Keratinocyte (primary cell): ENCODE measurements around the gene SLC25A21. TPM values are rescaled to one million over a fixed set of nuclear protein-coding genes. Genes with fewer than 3 reads are reported as not detected.

Experiments used
- DNase-seq: peaks from one replicate; pipeline ENCODE4 v3.0.0-alpha.2; 2011; ENCODE audit warnings: low read depth, missing footprints, low spot score
- FAIRE-seq: peaks from 2 replicates; lab custom pipeline; 2011; peaks lifted over from hg19 to GRCh38; lab: Jason Lieb, UNC
- H2AFZ ChIP-seq: 2 replicates; pipeline ENCODE4 v1.6.0; 2012; ENCODE audit warnings: low read length, control low read depth, inconsistent platforms; ENCODE audit not compliant: control insufficient read depth
- H3K27ac ChIP-seq: 2 replicates; pipeline ENCODE4 v1.5.1; 2011; ENCODE audit warnings: low read length; ENCODE audit not compliant: control insufficient read depth, insufficient read depth
- H3K27me3 ChIP-seq: 3 replicates; pipeline ENCODE4 v1.6.0; 2011; ENCODE audit warnings: low read length; ENCODE audit not compliant: control insufficient read depth, insufficient read depth; ENCODE audit errors: extremely low read depth
- H3K36me3 ChIP-seq, 2 experiments: 2 replicates in 1 of 2; 3 replicates in 1 of 2; pipeline ENCODE4 v1.5.1; 2011; ENCODE audit warnings: low read length in 2 of 2, mild to moderate bottlenecking in 1 of 2; ENCODE audit not compliant: control insufficient read depth in 2 of 2, insufficient read depth in 2 of 2; ENCODE audit errors: extremely low read depth in 1 of 2
- H3K4me1 ChIP-seq: 3 replicates; pipeline ENCODE4 v1.5.1; 2011; ENCODE audit warnings: low read length; ENCODE audit not compliant: control insufficient read depth, insufficient read depth; ENCODE audit errors: extremely low read depth
- H3K4me2 ChIP-seq: 3 replicates; pipeline ENCODE4 v1.6.0; 2011; ENCODE audit warnings: low read depth, low read length; ENCODE audit not compliant: control insufficient read depth, insufficient read depth; ENCODE audit errors: extremely low read depth
- H3K4me3 ChIP-seq, 3 experiments: fragments of 200-600 bp in 1 of 3; sonication (generic) in 1 of 3; 2 replicates in 2 of 3; 3 replicates in 1 of 3; pipeline ENCODE4 v1.5.1; 2011 to 2016; ENCODE audit warnings: low read length in 3 of 3, mild to moderate bottlenecking in 3 of 3, control low read depth in 2 of 3, inconsistent platforms in 1 of 3, low read depth in 1 of 3, mixed read lengths in 1 of 3, mixed run types in 1 of 3, moderate library complexity in 1 of 3; ENCODE audit not compliant: control insufficient read depth in 2 of 3, insufficient read depth in 2 of 3; ENCODE audit errors: extremely low read depth in 1 of 3
- H3K79me2 ChIP-seq: 2 replicates; pipeline ENCODE4 v1.6.0; 2012; ENCODE audit warnings: low read length; ENCODE audit not compliant: control insufficient read depth, insufficient read depth
- H3K9ac ChIP-seq: 3 replicates; pipeline ENCODE4 v1.6.0; 2011; ENCODE audit warnings: low read length; ENCODE audit not compliant: control insufficient read depth, insufficient read depth; ENCODE audit errors: extremely low read depth
- H3K9me1 ChIP-seq: 3 replicates; pipeline ENCODE4 v1.6.0; 2011; ENCODE audit warnings: low read length; ENCODE audit not compliant: control insufficient read depth, insufficient read depth; ENCODE audit errors: extremely low read depth
- H3K9me3 ChIP-seq: 2 replicates; pipeline ENCODE4 v1.5.1; 2012; ENCODE audit warnings: low read depth, low read length; ENCODE audit not compliant: control insufficient read depth
- H4K20me1 ChIP-seq: 3 replicates; pipeline ENCODE4 v1.6.0; 2011; ENCODE audit warnings: low read length; ENCODE audit not compliant: control insufficient read depth, insufficient read depth; ENCODE audit errors: extremely low read depth
- EZH2 ChIP-seq: IDR thresholded peaks from one replicate; pipeline ENCODE4 v1.6.1; 2012; ENCODE audit warnings: inconsistent platforms, mild to moderate bottlenecking, low read length, moderate library complexity
- dilution Hi-C: fragments of 300-500 bp; cut with MboI; formaldehyde crosslinking; loops from one replicate; pipeline ENCODE4 v1.7.0; 2020; ENCODE audit warnings: low sequenced_read_pairs; ENCODE audit not compliant: extremely low pct_ligation_motif_present
- polyA plus RNA-seq, 5 experiments: library from polyadenylated mRNA; depleted of rRNA in 3 of 5; stranded (reverse) in 3 of 5; stranded (forward) in 1 of 5; unstranded in 1 of 5; fragments of >200 nt; gene quantifications; 1 replicate in 1 of 5; 2 replicates in 3 of 5; 3 replicates in 1 of 5; pipeline versions ENCODE4 v1.2.1 to v1.2.3, GENCODE V29; 2011 to 2012; ENCODE audit warnings: missing spikeins in 2 of 5, low read depth in 1 of 5, low replicate concordance in 1 of 5
- small RNA-seq, 3 experiments: library from RNA; depleted of rRNA; stranded (forward); fragments of <200 nt; gene quantifications; one replicate each; pipeline ENCODE3, GENCODE V24; 2012; ENCODE audit warnings: low read depth in 3 of 3, low replicate concordance in 1 of 3; ENCODE audit not compliant: insufficient read length in 3 of 3
- TF ChIP-seq, protein P1 (sequence below), 3 experiments: IDR thresholded peaks in 1 of 3; conservative IDR thresholded peaks in 1 of 3; optimal IDR thresholded peaks in 1 of 3; 2 replicates in 2 of 3; 3 replicates in 1 of 3; pipeline versions ENCODE3 to v1.5.1; 2011; ENCODE audit warnings: low read length in 3 of 3, mild to moderate bottlenecking in 3 of 3, moderate library complexity in 2 of 3, control low read depth in 1 of 3, inconsistent platforms in 1 of 3; ENCODE audit not compliant: insufficient read depth in 2 of 3; ENCODE audit errors: extremely low read depth in 1 of 3

Gene SLC25A21
- polyA plus RNA-seq, 1 donor (not counting 4 experiments of a cell fraction or from before 2014, with no cell fraction given): 0.66 TPM

GRCh38 chr14:36646664-36647416 lies 525.6 kb downstream of the SLC25A21 start:
- no peak overlapping the region for H3K27ac ChIP-seq
- peaks cover 7% of the 10 kb centered on the region for H3K4me1 ChIP-seq
- H3K4me3 ChIP-seq: peak overlapping the region; percentile 41 to 82 (median 61)
- peaks cover 55% of the 10 kb centered on the region for H3K27me3 ChIP-seq
- H3K79me2 ChIP-seq: no peaks in the 10 kb centered on the region
- dilution Hi-C loops: loop anchor here (25.0 kb wide), 2 partner anchors 290 to 465 kb away; no protein-coding TSS in a partner anchor
- H3K36me3 ChIP-seq: no peaks in the 10 kb centered on the region
- H3K9ac ChIP-seq: peak overlapping the region; percentile 37
- no peaks in the 10 kb centered on the region for H3K9me3 ChIP-seq
- H4K20me1 ChIP-seq: no peaks in the 10 kb centered on the region
- peak overlapping the region; percentile 88 for H2AFZ ChIP-seq
- DNase-seq (no peak), FAIRE-seq (no peak)
- peak overlapping the region; percentile 93 for H3K4me2 ChIP-seq
- TF ChIP-seq, protein P1, sequence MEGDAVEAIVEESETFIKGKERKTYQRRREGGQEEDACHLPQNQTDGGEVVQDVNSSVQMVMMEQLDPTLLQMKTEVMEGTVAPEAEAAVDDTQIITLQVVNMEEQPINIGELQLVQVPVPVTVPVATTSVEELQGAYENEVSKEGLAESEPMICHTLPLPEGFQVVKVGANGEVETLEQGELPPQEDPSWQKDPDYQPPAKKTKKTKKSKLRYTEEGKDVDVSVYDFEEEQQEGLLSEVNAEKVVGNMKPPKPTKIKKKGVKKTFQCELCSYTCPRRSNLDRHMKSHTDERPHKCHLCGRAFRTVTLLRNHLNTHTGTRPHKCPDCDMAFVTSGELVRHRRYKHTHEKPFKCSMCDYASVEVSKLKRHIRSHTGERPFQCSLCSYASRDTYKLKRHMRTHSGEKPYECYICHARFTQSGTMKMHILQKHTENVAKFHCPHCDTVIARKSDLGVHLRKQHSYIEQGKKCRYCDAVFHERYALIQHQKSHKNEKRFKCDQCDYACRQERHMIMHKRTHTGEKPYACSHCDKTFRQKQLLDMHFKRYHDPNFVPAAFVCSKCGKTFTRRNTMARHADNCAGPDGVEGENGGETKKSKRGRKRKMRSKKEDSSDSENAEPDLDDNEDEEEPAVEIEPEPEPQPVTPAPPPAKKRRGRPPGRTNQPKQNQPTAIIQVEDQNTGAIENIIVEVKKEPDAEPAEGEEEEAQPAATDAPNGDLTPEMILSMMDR (optimal IDR thresholded peaks at IDR 0.05 in 1 of 3, IDR thresholded peaks at IDR 0.05 in 1 of 3, conservative IDR thresholded peaks at IDR 0.05 in 1 of 3; ENCODE audit: extremely low read depth in 1 of 3, insufficient read depth in 2 of 3, low read length in 3 of 3): peak in 2 of 3 experiments; percentile 29 to 73
- TF ChIP-seq EZH2: peak; percentile 74
- no peaks in the 10 kb centered on the region for H3K9me1 ChIP-seq

GRCh38 chr14:36633580-36633979 lies 538.8 kb downstream of the SLC25A21 start:
- Histone ChIP-seq H3K4me2 (no peak overlapping the region), H3K79me2 (no peaks in the 10 kb centered on the region), H3K9me3 (no peaks in the 10 kb centered on the region), H3K4me3 (no peak overlapping the region), H2AFZ (no peak overlapping the region), H3K27ac (no peak overlapping the region), H3K9me1 (no peaks in the 10 kb centered on the region), H3K36me3 (no peaks in the 10 kb centered on the region), H3K4me1 (no peaks in the 10 kb centered on the region), H4K20me1 (no peaks in the 10 kb centered on the region), H3K27me3 (no peaks in the 10 kb centered on the region), H3K9ac (no peak overlapping the region)
- dilution Hi-C loops: loop anchor here (25.0 kb wide), 2 partner anchors 304 to 479 kb away; no protein-coding TSS in a partner anchor
- no peak for TF ChIP-seq EZH2
- TF ChIP-seq, protein P1 (optimal IDR thresholded peaks at IDR 0.05 in 1 of 3, IDR thresholded peaks at IDR 0.05 in 1 of 3, conservative IDR thresholded peaks at IDR 0.05 in 1 of 3; ENCODE audit: extremely low read depth in 1 of 3, insufficient read depth in 2 of 3, low read length in 3 of 3): no peak
- DNase-seq (no peak), FAIRE-seq (no peak)

Small RNA genes within 50 kb of the gene (small RNA-seq; reads per million reads assigned to genes)
- gene MIR4503: 0 to 0.25 (median 0) reads per million in 3 experiments
- gene RNU6-273P: 0 reads per million in 3 experiments

Other genes with a start within 250 kb of the SLC25A21 start
- 6.1 to 10.9 TPM (median 6.1 TPM) in 3 replicates for gene MIPOL1, start 25.3 kb upstream of the SLC25A21 start, polyA plus RNA-seq